Measurements from ENCODE around the gene INKA1.
"Not testable (repeated sequence)": the region's sequence is repeated elsewhere in the genome, so short reads cannot be mapped to it uniquely, and the experiment has no call there.

INKA1 gene

GRCh38 chr3:49780080-49780974 lies 22.7 kb upstream of the INKA1 start:
- no peak for DNase-seq (ENCODE audit: low read depth)
- TF ChIP-seq, protein P1, sequence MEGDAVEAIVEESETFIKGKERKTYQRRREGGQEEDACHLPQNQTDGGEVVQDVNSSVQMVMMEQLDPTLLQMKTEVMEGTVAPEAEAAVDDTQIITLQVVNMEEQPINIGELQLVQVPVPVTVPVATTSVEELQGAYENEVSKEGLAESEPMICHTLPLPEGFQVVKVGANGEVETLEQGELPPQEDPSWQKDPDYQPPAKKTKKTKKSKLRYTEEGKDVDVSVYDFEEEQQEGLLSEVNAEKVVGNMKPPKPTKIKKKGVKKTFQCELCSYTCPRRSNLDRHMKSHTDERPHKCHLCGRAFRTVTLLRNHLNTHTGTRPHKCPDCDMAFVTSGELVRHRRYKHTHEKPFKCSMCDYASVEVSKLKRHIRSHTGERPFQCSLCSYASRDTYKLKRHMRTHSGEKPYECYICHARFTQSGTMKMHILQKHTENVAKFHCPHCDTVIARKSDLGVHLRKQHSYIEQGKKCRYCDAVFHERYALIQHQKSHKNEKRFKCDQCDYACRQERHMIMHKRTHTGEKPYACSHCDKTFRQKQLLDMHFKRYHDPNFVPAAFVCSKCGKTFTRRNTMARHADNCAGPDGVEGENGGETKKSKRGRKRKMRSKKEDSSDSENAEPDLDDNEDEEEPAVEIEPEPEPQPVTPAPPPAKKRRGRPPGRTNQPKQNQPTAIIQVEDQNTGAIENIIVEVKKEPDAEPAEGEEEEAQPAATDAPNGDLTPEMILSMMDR (IDR thresholded peaks at IDR 0.05; ENCODE audit: low read length, missing control alignments) = no peak
- no peak overlapping the region for H3K4me3 ChIP-seq (replicated peaks; ENCODE audit: low read depth, low read length)

GRCh38 chr3:49780975-49781365 lies 22.1 kb upstream of the INKA1 start:
- not testable (repeated sequence) for DNase-seq (ENCODE audit: low read depth); H3K4me3 ChIP-seq (replicated peaks; ENCODE audit: low read depth, low read length)

- TF ChIP-seq, protein P1 (IDR thresholded peaks at IDR 0.05; ENCODE audit: low read length, missing control alignments) = no peak
- H3K4me3 ChIP-seq (replicated peaks; ENCODE audit: low read depth, low read length) = no peak overlapping the region
- no peak for DNase-seq (ENCODE audit: low read depth)
Measured at GRCh38 chr3:49781415-49782199, 21.5 kb upstream of the INKA1 start.

DNA sequence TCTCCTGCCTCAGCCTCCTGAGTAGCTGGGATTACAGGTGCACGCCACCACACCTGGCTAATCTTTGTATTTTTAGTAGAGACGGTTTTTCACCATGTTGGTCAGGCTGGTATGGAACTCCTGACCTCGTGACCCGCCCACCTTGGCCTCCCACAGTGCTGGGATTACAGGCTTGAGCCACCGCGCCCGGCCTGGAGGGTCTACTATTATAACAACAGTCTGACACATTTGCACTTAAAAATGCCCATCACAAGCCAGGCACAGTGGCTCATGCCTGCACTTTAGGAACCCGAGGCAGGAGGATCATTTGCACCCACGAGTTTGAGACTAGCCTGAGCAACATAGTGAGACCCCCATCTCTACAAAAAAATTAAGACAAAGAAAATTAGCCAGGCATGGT lies 20.8 kb upstream of the INKA1 start:
- H3K4me3 ChIP-seq (replicated peaks; ENCODE audit: low read depth, low read length); DNase-seq (ENCODE audit: low read depth): not testable (repeated sequence)

DNA sequence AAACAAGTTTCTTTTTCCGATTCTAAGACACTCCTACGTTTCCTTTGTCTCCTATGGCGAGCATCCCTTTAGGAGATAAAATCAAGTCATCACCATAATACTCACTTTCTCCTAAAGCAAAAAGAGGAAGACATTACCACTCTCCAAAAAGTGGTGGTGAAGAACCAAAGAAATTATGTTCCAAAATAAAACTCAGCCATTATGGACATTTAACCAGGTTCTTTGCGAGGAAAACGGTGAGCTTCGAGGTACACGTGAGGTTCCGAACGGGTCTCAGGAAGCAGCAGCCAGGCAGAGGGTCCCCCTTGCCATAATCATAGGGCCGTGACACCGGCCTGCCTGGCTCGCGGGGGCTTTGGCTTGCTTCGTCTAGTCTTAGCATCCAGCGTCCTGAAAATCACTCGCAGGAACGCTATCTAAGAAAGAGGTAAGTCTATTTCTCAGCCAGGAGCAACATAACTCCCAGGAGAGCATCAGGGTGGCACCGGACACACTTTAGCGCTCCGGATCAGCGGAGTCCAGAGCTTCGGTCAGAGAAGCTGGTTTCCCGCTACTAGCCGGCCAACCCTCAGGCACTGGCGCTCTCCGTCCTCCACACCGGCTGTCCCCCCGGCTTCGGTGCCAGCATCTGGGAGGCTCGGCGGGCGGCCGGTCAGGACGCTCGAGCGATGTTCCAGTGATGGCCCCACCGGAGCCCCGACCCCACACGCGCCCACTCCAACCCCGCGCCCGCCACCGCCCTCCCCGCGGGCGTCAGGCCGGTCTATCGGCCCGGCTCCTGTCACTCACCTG lies 17.3 kb upstream of the INKA1 start:
- peak overlapping the region; percentile 88 for H3K4me3 ChIP-seq (replicated peaks; ENCODE audit: low read depth, low read length)
- DNase-seq (ENCODE audit: low read depth) = peak; percentile 39
- TF ChIP-seq, protein P1 (IDR thresholded peaks at IDR 0.05; ENCODE audit: low read length, missing control alignments) = no peak

DNA sequence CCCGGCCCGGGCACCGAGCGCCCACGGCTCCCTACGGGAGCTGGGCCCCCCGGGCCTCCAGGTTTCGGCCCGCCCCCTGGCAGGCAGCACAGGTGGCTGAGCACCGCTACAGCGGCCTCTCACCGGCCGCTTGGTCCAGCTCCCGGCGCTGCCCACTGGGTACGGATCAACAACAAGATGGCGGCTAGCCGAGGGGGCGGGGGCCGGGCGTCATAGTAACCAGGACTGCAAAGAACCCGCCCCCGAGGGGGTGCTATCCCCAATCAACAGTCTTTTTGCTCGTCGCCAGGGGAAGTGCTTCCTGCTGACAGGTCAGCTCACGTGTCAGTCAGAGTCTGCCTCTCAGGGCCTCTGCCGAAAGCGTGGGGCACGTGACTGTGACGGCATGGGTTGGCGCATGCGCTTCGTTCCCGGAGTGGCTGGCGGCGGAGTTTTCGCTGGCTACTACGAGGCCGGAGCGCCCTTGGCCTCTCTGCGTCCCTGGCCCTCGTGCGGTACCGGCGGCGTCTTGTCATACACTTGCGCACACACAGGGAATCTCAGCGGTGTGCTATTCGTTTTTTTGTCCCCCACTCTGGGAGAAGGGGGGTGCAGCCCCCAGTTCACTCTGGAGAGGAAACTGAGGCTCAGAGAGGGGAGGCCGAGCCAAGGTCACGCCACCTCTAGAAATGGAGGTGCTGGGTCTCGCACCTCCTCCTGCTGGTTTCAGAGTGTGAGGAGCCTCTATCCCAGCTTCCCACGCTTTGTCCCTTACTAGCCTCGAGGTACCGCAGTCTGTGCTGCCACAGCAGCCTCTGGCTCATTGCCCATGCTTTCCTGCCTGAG lies 16.5 kb upstream of the INKA1 start, which contains the start of gene IP6K1:
Gene IP6K1 (minus strand): TSS at position 186 of the 825 bp plus-strand sequence. CDS start 38,502 bp downstream, outside the sequence.
- H3K4me3 ChIP-seq (replicated peaks; ENCODE audit: low read depth, low read length) = peak within 1 kb of the TSS; percentile 88
- TF ChIP-seq, protein P1 (IDR thresholded peaks at IDR 0.05; ENCODE audit: low read length, missing control alignments) = no peak
- DNase-seq (ENCODE audit: low read depth) = peak; percentile 100

- DNase-seq (ENCODE audit: low read depth) = no peak
- no peak overlapping the region for H3K4me3 ChIP-seq (replicated peaks; ENCODE audit: low read depth, low read length)
- TF ChIP-seq, protein P1 (IDR thresholded peaks at IDR 0.05; ENCODE audit: low read length, missing control alignments) = no peak
Measured at GRCh38 chr3:49787182-49787464, 15.9 kb upstream of the INKA1 start.
